Keratinocyte (primary cell): Measurements from ENCODE around the gene TAX1BP3. TPM values are rescaled to one million over a fixed set of nuclear protein-coding genes. Genes with fewer than 3 reads are reported as not detected.

Experiments
- DNase-seq: peaks from one replicate; pipeline ENCODE4 v3.0.0-alpha.2; 2011; ENCODE audit warnings: low read depth, missing footprints, low spot score
- FAIRE-seq: peaks from 2 replicates; lab custom pipeline; 2011; peaks lifted over from hg19 to GRCh38; lab: Jason Lieb, UNC
- H2AFZ ChIP-seq: 2 replicates; pipeline ENCODE4 v1.6.0; 2012; ENCODE audit warnings: low read length, control low read depth, inconsistent platforms; ENCODE audit not compliant: control insufficient read depth
- H3K27ac ChIP-seq: 2 replicates; pipeline ENCODE4 v1.5.1; 2011; ENCODE audit warnings: low read length; ENCODE audit not compliant: control insufficient read depth, insufficient read depth
- H3K27me3 ChIP-seq: 3 replicates; pipeline ENCODE4 v1.6.0; 2011; ENCODE audit warnings: low read length; ENCODE audit not compliant: control insufficient read depth, insufficient read depth; ENCODE audit errors: extremely low read depth
- H3K36me3 ChIP-seq, 2 experiments: 2 replicates in 1 of 2; 3 replicates in 1 of 2; pipeline ENCODE4 v1.5.1; 2011; ENCODE audit warnings: low read length in 2 of 2, mild to moderate bottlenecking in 1 of 2; ENCODE audit not compliant: control insufficient read depth in 2 of 2, insufficient read depth in 2 of 2; ENCODE audit errors: extremely low read depth in 1 of 2
- H3K4me1 ChIP-seq: 3 replicates; pipeline ENCODE4 v1.5.1; 2011; ENCODE audit warnings: low read length; ENCODE audit not compliant: control insufficient read depth, insufficient read depth; ENCODE audit errors: extremely low read depth
- H3K4me2 ChIP-seq: 3 replicates; pipeline ENCODE4 v1.6.0; 2011; ENCODE audit warnings: low read depth, low read length; ENCODE audit not compliant: control insufficient read depth, insufficient read depth; ENCODE audit errors: extremely low read depth
- H3K4me3 ChIP-seq, 3 experiments: fragments of 200-600 bp in 1 of 3; sonication (generic) in 1 of 3; 2 replicates in 2 of 3; 3 replicates in 1 of 3; pipeline ENCODE4 v1.5.1; 2011 to 2016; ENCODE audit warnings: low read length in 3 of 3, mild to moderate bottlenecking in 3 of 3, control low read depth in 2 of 3, inconsistent platforms in 1 of 3, low read depth in 1 of 3, mixed read lengths in 1 of 3, mixed run types in 1 of 3, moderate library complexity in 1 of 3; ENCODE audit not compliant: control insufficient read depth in 2 of 3, insufficient read depth in 2 of 3; ENCODE audit errors: extremely low read depth in 1 of 3
- H3K79me2 ChIP-seq: 2 replicates; pipeline ENCODE4 v1.6.0; 2012; ENCODE audit warnings: low read length; ENCODE audit not compliant: control insufficient read depth, insufficient read depth
- H3K9ac ChIP-seq: 3 replicates; pipeline ENCODE4 v1.6.0; 2011; ENCODE audit warnings: low read length; ENCODE audit not compliant: control insufficient read depth, insufficient read depth; ENCODE audit errors: extremely low read depth
- H3K9me1 ChIP-seq: 3 replicates; pipeline ENCODE4 v1.6.0; 2011; ENCODE audit warnings: low read length; ENCODE audit not compliant: control insufficient read depth, insufficient read depth; ENCODE audit errors: extremely low read depth
- H3K9me3 ChIP-seq: 2 replicates; pipeline ENCODE4 v1.5.1; 2012; ENCODE audit warnings: low read depth, low read length; ENCODE audit not compliant: control insufficient read depth
- H4K20me1 ChIP-seq: 3 replicates; pipeline ENCODE4 v1.6.0; 2011; ENCODE audit warnings: low read length; ENCODE audit not compliant: control insufficient read depth, insufficient read depth; ENCODE audit errors: extremely low read depth
- EZH2 ChIP-seq: IDR thresholded peaks from one replicate; pipeline ENCODE4 v1.6.1; 2012; ENCODE audit warnings: inconsistent platforms, mild to moderate bottlenecking, low read length, moderate library complexity
- dilution Hi-C: fragments of 300-500 bp; cut with MboI; formaldehyde crosslinking; loops from one replicate; pipeline ENCODE4 v1.7.0; 2020; ENCODE audit warnings: low sequenced_read_pairs; ENCODE audit not compliant: extremely low pct_ligation_motif_present
- polyA plus RNA-seq, 5 experiments: library from polyadenylated mRNA; depleted of rRNA in 3 of 5; stranded (reverse) in 3 of 5; stranded (forward) in 1 of 5; unstranded in 1 of 5; fragments of >200 nt; gene quantifications; 1 replicate in 1 of 5; 2 replicates in 3 of 5; 3 replicates in 1 of 5; pipeline versions ENCODE4 v1.2.1 to v1.2.3, GENCODE V29; 2011 to 2012; ENCODE audit warnings: missing spikeins in 2 of 5, low read depth in 1 of 5, low replicate concordance in 1 of 5
- TF ChIP-seq, protein P1 (sequence below), 3 experiments: IDR thresholded peaks in 1 of 3; conservative IDR thresholded peaks in 1 of 3; optimal IDR thresholded peaks in 1 of 3; 2 replicates in 2 of 3; 3 replicates in 1 of 3; pipeline versions ENCODE3 to v1.5.1; 2011; ENCODE audit warnings: low read length in 3 of 3, mild to moderate bottlenecking in 3 of 3, moderate library complexity in 2 of 3, control low read depth in 1 of 3, inconsistent platforms in 1 of 3; ENCODE audit not compliant: insufficient read depth in 2 of 3; ENCODE audit errors: extremely low read depth in 1 of 3

TAX1BP3 gene
- polyA plus RNA-seq, 1 donor (not counting 4 experiments of a cell fraction or from before 2014, with no cell fraction given) = 126 TPM

- no peak overlapping the region for H3K4me2 ChIP-seq
- peaks cover 11 to 12% of the 10 kb centered on the region in 2 experiments for H3K36me3 ChIP-seq
- H3K79me2 ChIP-seq = no peaks in the 10 kb centered on the region
- DNase-seq (no peak), FAIRE-seq (no peak)
- H3K4me3 ChIP-seq = no peak overlapping the region
- no peaks in the 10 kb centered on the region for H4K20me1 ChIP-seq
- no peak overlapping the region for H3K9ac ChIP-seq
- H2AFZ ChIP-seq = no peak overlapping the region
- no peaks in the 10 kb centered on the region for H3K9me1 ChIP-seq
- H3K9me3 ChIP-seq = no peaks in the 10 kb centered on the region
- no peaks in the 10 kb centered on the region for H3K4me1 ChIP-seq
- TF ChIP-seq EZH2 = no peak
- TF ChIP-seq, protein P1, sequence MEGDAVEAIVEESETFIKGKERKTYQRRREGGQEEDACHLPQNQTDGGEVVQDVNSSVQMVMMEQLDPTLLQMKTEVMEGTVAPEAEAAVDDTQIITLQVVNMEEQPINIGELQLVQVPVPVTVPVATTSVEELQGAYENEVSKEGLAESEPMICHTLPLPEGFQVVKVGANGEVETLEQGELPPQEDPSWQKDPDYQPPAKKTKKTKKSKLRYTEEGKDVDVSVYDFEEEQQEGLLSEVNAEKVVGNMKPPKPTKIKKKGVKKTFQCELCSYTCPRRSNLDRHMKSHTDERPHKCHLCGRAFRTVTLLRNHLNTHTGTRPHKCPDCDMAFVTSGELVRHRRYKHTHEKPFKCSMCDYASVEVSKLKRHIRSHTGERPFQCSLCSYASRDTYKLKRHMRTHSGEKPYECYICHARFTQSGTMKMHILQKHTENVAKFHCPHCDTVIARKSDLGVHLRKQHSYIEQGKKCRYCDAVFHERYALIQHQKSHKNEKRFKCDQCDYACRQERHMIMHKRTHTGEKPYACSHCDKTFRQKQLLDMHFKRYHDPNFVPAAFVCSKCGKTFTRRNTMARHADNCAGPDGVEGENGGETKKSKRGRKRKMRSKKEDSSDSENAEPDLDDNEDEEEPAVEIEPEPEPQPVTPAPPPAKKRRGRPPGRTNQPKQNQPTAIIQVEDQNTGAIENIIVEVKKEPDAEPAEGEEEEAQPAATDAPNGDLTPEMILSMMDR (optimal IDR thresholded peaks at IDR 0.05 in 1 of 3, IDR thresholded peaks at IDR 0.05 in 1 of 3, conservative IDR thresholded peaks at IDR 0.05 in 1 of 3; ENCODE audit: extremely low read depth in 1 of 3, insufficient read depth in 2 of 3, low read length in 3 of 3) = no peak
- dilution Hi-C loops = no loop called here
- no peaks in the 10 kb centered on the region for H3K27me3 ChIP-seq
- no peak overlapping the region for H3K27ac ChIP-seq
Measured at GRCh38 chr17:3643889-3644349, 24.5 kb downstream of the TAX1BP3 start.

DNA sequence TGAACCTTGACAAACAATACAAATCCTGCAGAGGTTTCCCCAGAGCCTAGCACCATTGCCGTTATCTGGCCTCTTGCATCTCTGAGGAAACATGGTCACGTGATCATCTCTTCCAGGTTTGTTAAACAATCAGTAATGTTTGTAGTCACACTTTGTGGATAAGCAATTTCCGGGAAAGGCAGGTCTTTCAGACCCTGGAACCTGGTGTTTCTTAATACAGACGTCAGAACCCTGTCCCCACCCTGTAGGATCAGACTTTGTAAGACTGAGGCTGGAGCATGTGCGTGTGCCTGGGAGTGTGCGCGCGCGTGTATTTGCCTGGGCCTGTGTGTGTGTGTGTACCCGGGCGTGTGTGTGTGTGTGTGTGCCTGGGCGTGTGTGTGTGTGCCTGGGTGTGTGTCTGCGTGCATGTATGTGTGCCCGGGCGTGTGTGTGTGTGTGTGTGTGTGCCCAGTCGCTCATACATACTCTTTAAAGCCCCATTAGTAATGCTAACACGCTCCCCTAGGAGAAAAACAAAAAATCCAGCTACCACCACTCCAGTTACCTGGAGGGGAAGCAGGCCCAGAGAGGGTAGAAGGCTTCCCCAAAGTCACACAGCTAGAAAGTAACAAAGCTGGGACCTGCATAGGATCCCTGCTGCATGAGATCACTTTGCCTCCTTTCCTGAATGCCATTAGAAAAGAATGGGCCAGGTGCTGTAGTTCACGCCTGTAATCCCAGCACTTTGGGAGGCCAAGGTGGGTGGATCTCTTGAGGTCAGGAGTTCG, 26.5 kb downstream of the TAX1BP3 start:
- peaks cover 8 to 12% of the 10 kb centered on the region in 2 experiments for H3K36me3 ChIP-seq
- H3K4me1 ChIP-seq = peaks cover 5% of the 10 kb centered on the region
- H3K9me1 ChIP-seq = peaks cover 2% of the 10 kb centered on the region
- H3K27ac ChIP-seq = no peak overlapping the region
- DNase-seq (no peak), FAIRE-seq (no peak)
- H3K79me2 ChIP-seq = peaks cover 4% of the 10 kb centered on the region
- H3K9me3 ChIP-seq = no peaks in the 10 kb centered on the region
- H4K20me1 ChIP-seq = no peaks in the 10 kb centered on the region
- no peak overlapping the region for H2AFZ ChIP-seq
- H3K9ac ChIP-seq = no peak overlapping the region
- dilution Hi-C loops = no loop called here
- no peak overlapping the region for H3K4me2 ChIP-seq
- TF ChIP-seq EZH2 = no peak
- TF ChIP-seq, protein P1 (optimal IDR thresholded peaks at IDR 0.05 in 1 of 3, IDR thresholded peaks at IDR 0.05 in 1 of 3, conservative IDR thresholded peaks at IDR 0.05 in 1 of 3; ENCODE audit: extremely low read depth in 1 of 3, insufficient read depth in 2 of 3, low read length in 3 of 3) = no peak
- H3K4me3 ChIP-seq = no peak overlapping the region
- no peaks in the 10 kb centered on the region for H3K27me3 ChIP-seq
